Panc1 (cell line): Measurements from ENCODE around the gene KCNT1. TPM values are rescaled to one million over a fixed set of nuclear protein-coding genes. Genes with fewer than 3 reads are reported as not detected.

ENCODE experiments used
- ATAC-seq: fragments of 200-7000 bp; cut with Tn5 transposase; 2 replicates; pipeline ENCODE4 v1.9.1; 2020; ENCODE audit warnings: mild to moderate bottlenecking, moderate library complexity
- BruUV-seq: library from RNA; stranded (reverse); fragments of 400-500 nt; replicated peaks from 2 replicates; lab custom pipeline; 2021; lab: Mats Ljungman, UMichigan
- CTCF ChIA-PET: fragments of 300-600 bp; sonication (Branson Sonifier 250); formaldehyde crosslinking; loops from one replicate; lab custom pipeline; 2022; ENCODE audit warnings: antibody characterized with exemption; lab: Charles Lee
- POLR2A ChIA-PET: fragments of 300-600 bp; sonication (Branson Sonifier 250); formaldehyde crosslinking; loops from one replicate; lab custom pipeline; 2022; ENCODE audit warnings: antibody characterized with exemption; lab: Charles Lee
- DNase-seq: peaks from one replicate; pipeline ENCODE4 v3.0.0-alpha.2; 2010; ENCODE audit warnings: low read depth, low spot score
- H3K27ac ChIP-seq: 2 replicates; pipeline ENCODE4 v1.5.1; 2011; ENCODE audit warnings: mild to moderate bottlenecking, low read length, inconsistent platforms
- H3K27me3 ChIP-seq: fragments of 200-500 bp; sonication (Bioruptor generic); 2 replicates; pipeline ENCODE4 v1.6.0; 2014; ENCODE audit warnings: low read length, inconsistent platforms; ENCODE audit not compliant: control insufficient read depth, insufficient read depth
- H3K36me3 ChIP-seq: fragments of 200-500 bp; sonication (Bioruptor generic); 2 replicates; pipeline ENCODE4 v1.5.1; 2014; ENCODE audit warnings: inconsistent platforms, mild to moderate bottlenecking, low read length, moderate library complexity; ENCODE audit not compliant: control insufficient read depth, insufficient read depth
- H3K4me1 ChIP-seq: 2 replicates; pipeline ENCODE4 v1.5.1; 2011; ENCODE audit warnings: inconsistent platforms, mild to moderate bottlenecking, low read length, moderate library complexity; ENCODE audit not compliant: control insufficient read depth, insufficient read depth
- H3K4me3 ChIP-seq, 2 experiments: 2 replicates each; pipeline ENCODE4 v1.5.1; 2011 to 2012; ENCODE audit warnings: low read depth in 2 of 2, low read length in 2 of 2, mild to moderate bottlenecking in 2 of 2, inconsistent platforms in 1 of 2, moderate library complexity in 1 of 2
- H3K9me3 ChIP-seq: fragments of 200-500 bp; sonication (Bioruptor generic); 2 replicates; pipeline ENCODE4 v1.5.1; 2014; ENCODE audit warnings: low read depth, mild to moderate bottlenecking, inconsistent platforms, low read length, moderate library complexity; ENCODE audit not compliant: control insufficient read depth, insufficient read depth
- POLR2AphosphoS5 ChIP-seq: IDR thresholded peaks from 2 replicates; pipeline ENCODE4 v1.6.1; 2012; ENCODE audit warnings: mild to moderate bottlenecking, low read depth, low read length, moderate library complexity
- REST ChIP-seq, 2 experiments: IDR thresholded peaks; 2 replicates each; pipeline ENCODE4 v1.6.1; 2011 to 2012; ENCODE audit warnings: low read depth in 2 of 2, control low read depth in 1 of 2, low read length in 1 of 2, mild to moderate bottlenecking in 1 of 2, moderate library complexity in 1 of 2; ENCODE audit not compliant: insufficient read depth in 1 of 2
- SIN3A ChIP-seq: IDR thresholded peaks from 2 replicates; pipeline ENCODE4 v1.6.1; 2012; ENCODE audit warnings: low read depth, mild to moderate bottlenecking, low read length, moderate library complexity, borderline replicate concordance; ENCODE audit not compliant: insufficient read depth
- TCF7L2 ChIP-seq: IDR thresholded peaks from 2 replicates; pipeline ENCODE4 v1.6.1; 2011; ENCODE audit warnings: mild to moderate bottlenecking, low read depth, low read length, inconsistent platforms
- in situ Hi-C: cut with HindIII; loops from 2 replicates; pipeline ENCODE4 v1.10.0; 2016; ENCODE audit warnings: low sequenced_read_pairs, low pct_unique_long_range_greater_than_20kb
- intact Hi-C: fragments of 100-400 bp; cut with micrococcal nuclease; formaldehyde crosslinking; loops from one replicate; pipeline ENCODE4 v1.10.0; 2022; ENCODE audit not compliant: unreplicated experiment
- total RNA-seq: library from RNA; stranded (reverse); gene quantifications from one replicate; pipeline ENCODE4 v1.2.1, GENCODE V29; 2021; ENCODE audit not compliant: unreplicated experiment
- TF ChIP-seq, protein P1 (sequence below): fragments of 450-650 bp; IDR thresholded peaks from 2 replicates; pipeline ENCODE4 v1.5.1; 2017; ENCODE audit warnings: mild to moderate bottlenecking

Gene KCNT1
- total RNA-seq, 1 experiment from 2014 or later, result not detected

DNA sequence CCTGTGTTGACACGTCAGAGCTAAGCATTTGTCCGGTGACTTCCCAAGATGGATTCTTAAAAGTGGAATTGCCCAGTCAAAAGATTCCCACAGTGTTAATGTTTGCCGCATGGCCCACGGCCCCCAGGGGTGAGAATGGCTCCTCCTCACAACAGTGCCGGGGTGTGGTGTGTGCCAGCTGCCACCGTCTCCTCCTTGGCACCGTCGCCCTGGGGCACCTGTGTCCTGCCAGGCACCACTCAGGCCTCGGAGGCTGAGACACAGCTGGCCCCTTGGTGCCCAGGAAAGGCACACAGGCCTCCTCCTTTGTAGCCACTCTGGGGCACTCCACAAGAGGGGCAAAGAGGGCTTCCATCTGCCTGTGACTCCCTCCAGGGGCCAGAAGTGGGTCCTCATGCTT is 4.3 kb downstream of the KCNT1 start:
- no TSS peak for BruUV-seq
- no peak overlapping the region for H3K27ac ChIP-seq
- TF ChIP-seq TCF7L2 (no peak), SIN3A (no peak), POLR2AphosphoS5 (no peak), REST (IDR thresholded peaks at IDR 0.05; ENCODE audit: insufficient read depth in 1 of 2, low read depth in 2 of 2, low read length in 1 of 2) (no peak)
- TF ChIP-seq, protein P1, sequence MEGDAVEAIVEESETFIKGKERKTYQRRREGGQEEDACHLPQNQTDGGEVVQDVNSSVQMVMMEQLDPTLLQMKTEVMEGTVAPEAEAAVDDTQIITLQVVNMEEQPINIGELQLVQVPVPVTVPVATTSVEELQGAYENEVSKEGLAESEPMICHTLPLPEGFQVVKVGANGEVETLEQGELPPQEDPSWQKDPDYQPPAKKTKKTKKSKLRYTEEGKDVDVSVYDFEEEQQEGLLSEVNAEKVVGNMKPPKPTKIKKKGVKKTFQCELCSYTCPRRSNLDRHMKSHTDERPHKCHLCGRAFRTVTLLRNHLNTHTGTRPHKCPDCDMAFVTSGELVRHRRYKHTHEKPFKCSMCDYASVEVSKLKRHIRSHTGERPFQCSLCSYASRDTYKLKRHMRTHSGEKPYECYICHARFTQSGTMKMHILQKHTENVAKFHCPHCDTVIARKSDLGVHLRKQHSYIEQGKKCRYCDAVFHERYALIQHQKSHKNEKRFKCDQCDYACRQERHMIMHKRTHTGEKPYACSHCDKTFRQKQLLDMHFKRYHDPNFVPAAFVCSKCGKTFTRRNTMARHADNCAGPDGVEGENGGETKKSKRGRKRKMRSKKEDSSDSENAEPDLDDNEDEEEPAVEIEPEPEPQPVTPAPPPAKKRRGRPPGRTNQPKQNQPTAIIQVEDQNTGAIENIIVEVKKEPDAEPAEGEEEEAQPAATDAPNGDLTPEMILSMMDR, result no peak
- CTCF ChIA-PET, result no interaction called here
- no peaks in the 10 kb centered on the region for H3K36me3 ChIP-seq
- intact Hi-C loops, result no loop called here
- no peaks in the 10 kb centered on the region for H3K27me3 ChIP-seq
- H3K4me3 ChIP-seq, result no peak overlapping the region
- DNase-seq, result no peak
- in situ Hi-C loops, result no loop called here
- POLR2A ChIA-PET, result no interaction called here
- H3K4me1 ChIP-seq, result no peaks in the 10 kb centered on the region; the same call in 1 of the 2 replicates
- ATAC-seq, result no peak
- H3K9me3 ChIP-seq, result no peaks in the 10 kb centered on the region

DNA sequence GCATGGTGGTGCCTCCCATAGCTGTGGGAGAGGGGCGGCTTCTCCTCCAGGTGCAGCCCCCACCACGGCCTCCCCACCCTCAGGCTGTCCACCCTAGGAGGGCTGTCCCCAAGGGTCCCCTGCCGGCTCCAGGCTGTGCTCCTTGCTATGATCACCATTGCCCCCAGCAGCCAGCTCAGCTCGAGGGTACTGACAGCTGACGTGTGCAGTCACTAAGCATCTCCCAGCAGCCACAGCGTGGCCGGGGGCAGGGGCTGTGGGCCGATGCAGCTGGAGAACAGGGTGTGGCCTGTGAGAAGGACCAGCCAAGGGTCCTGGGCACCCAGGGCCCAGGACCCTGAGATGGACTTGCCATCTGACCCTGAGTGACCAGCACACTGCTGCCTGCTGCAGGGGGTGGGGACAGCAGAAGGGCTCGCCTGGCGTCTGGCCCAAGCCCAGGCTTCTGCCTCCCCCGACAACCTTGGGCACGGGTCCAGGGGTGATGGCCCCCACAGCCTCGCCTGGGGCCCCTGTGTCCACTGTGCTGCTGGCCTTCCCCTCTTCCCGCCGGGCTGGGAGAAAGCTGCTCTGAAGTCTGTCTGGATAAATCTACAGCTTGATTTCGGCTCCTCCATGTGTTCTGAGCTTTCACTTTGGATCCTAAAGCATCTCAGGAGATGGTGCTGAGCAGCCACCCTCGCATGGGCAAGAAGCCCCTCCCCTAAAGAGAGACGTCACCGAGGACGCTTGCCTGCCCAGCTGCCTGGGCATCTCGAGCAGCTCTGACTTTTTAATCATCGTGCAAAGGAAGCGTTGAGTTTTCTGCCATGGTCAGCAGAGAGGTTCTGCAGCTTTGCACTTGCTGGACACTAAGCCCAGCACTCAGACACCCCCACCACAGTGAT is 5.5 kb downstream of the KCNT1 start:
- H3K27me3 ChIP-seq, result no peaks in the 10 kb centered on the region
- ChIA-PET POLR2A (no interaction called here), CTCF (no interaction called here)
- TF ChIP-seq TCF7L2 (no peak), SIN3A (no peak), REST (IDR thresholded peaks at IDR 0.05; ENCODE audit: insufficient read depth in 1 of 2, low read depth in 2 of 2, low read length in 1 of 2) (no peak), POLR2AphosphoS5 (no peak)
- TF ChIP-seq, protein P1, result no peak
- BruUV-seq, result no TSS peak
- in situ Hi-C loops (no loop called here), intact Hi-C loops (no loop called here)
- no peak overlapping the region for H3K4me3 ChIP-seq
- ATAC-seq (no peak), DNase-seq (no peak)
- no peaks in the 10 kb centered on the region for H3K36me3 ChIP-seq
- no peaks in the 10 kb centered on the region; the same call in 1 of the 2 replicates for H3K4me1 ChIP-seq
- no peaks in the 10 kb centered on the region for H3K9me3 ChIP-seq
- no peak overlapping the region for H3K27ac ChIP-seq
